Measurements from ENCODE around the gene OSBPL5.

Gene OSBPL5

GRCh38 chr11:3197044-3197695, 32.1 kb upstream of the OSBPL5 start:
- Histone ChIP-seq H3K36me3 (replicated peaks; ENCODE audit: low read depth, low read length) (no peaks in the 10 kb centered on the region), H3K27ac (ENCODE audit: low read length) (no peak overlapping the region), H3K27me3 (ENCODE audit: low read depth, low read length) (peaks cover 5% of the 10 kb centered on the region; the same call in 1 of the 2 replicates), H4K20me1 (ENCODE audit: insufficient read depth, low read length) (no peaks in the 10 kb centered on the region), H3K4me1 (ENCODE audit: low read length) (no peaks in the 10 kb centered on the region), H3K4me2 (ENCODE audit: low read length) (no peak overlapping the region), H3K9ac (ENCODE audit: low read length) (no peak overlapping the region), H3K9me3 (ENCODE audit: insufficient read depth, low read length) (no peaks in the 10 kb centered on the region), H2AFZ (ENCODE audit: low read depth, low read length) (no peak overlapping the region), H3K4me3 (ENCODE audit: low read length) (no peak overlapping the region), H3K79me2 (ENCODE audit: low read length) (no peaks in the 10 kb centered on the region)
- TF ChIP-seq CTCF (IDR thresholded peaks at IDR 0.05; ENCODE audit: low read depth, low read length) (no peak), EZH2phosphoT487 (IDR thresholded peaks at IDR 0.05; ENCODE audit: low read depth) (no peak)

- no peak overlapping the region for H3K4me2 ChIP-seq (ENCODE audit: low read length)
- H3K79me2 ChIP-seq (ENCODE audit: low read length): no peaks in the 10 kb centered on the region
- H3K9me3 ChIP-seq (ENCODE audit: insufficient read depth, low read length): no peaks in the 10 kb centered on the region
- H3K27ac ChIP-seq (ENCODE audit: low read length): no peak overlapping the region
- H3K36me3 ChIP-seq (replicated peaks; ENCODE audit: low read depth, low read length): no peaks in the 10 kb centered on the region
- no peaks in the 10 kb centered on the region for H4K20me1 ChIP-seq (ENCODE audit: insufficient read depth, low read length)
- TF ChIP-seq CTCF (IDR thresholded peaks at IDR 0.05; ENCODE audit: low read depth, low read length) (no peak), EZH2phosphoT487 (IDR thresholded peaks at IDR 0.05; ENCODE audit: low read depth) (no peak)
- no peak overlapping the region for H3K4me3 ChIP-seq (ENCODE audit: low read length)
- no peak overlapping the region for H3K9ac ChIP-seq (ENCODE audit: low read length)
- H2AFZ ChIP-seq (ENCODE audit: low read depth, low read length): no peak overlapping the region
- peaks cover 5% of the 10 kb centered on the region; the same call in 1 of the 2 replicates for H3K27me3 ChIP-seq (ENCODE audit: low read depth, low read length)
- no peaks in the 10 kb centered on the region for H3K4me1 ChIP-seq (ENCODE audit: low read length)
Measured at GRCh38 chr11:3196161-3197043, 31.3 kb upstream of the OSBPL5 start.

- no peak overlapping the region for H3K4me3 ChIP-seq (ENCODE audit: low read length)
- TF ChIP-seq CTCF (IDR thresholded peaks at IDR 0.05; ENCODE audit: low read depth, low read length) (no peak), EZH2phosphoT487 (IDR thresholded peaks at IDR 0.05; ENCODE audit: low read depth) (no peak)
- no peaks in the 10 kb centered on the region for H3K9me3 ChIP-seq (ENCODE audit: insufficient read depth, low read length)
- no peaks in the 10 kb centered on the region for H3K36me3 ChIP-seq (replicated peaks; ENCODE audit: low read depth, low read length)
- H3K9ac ChIP-seq (ENCODE audit: low read length): no peak overlapping the region
- H3K27me3 ChIP-seq (ENCODE audit: low read depth, low read length): peaks cover 5% of the 10 kb centered on the region; the same call in 1 of the 2 replicates
- no peaks in the 10 kb centered on the region for H3K4me1 ChIP-seq (ENCODE audit: low read length)
- no peaks in the 10 kb centered on the region for H3K79me2 ChIP-seq (ENCODE audit: low read length)
- no peak overlapping the region for H2AFZ ChIP-seq (ENCODE audit: low read depth, low read length)
- H3K27ac ChIP-seq (ENCODE audit: low read length): no peak overlapping the region
- no peak overlapping the region for H3K4me2 ChIP-seq (ENCODE audit: low read length)
- H4K20me1 ChIP-seq (ENCODE audit: insufficient read depth, low read length): no peaks in the 10 kb centered on the region
Measured at GRCh38 chr11:3195251-3196160, 30.4 kb upstream of the OSBPL5 start.
